ENCODE measurements around the gene GAL.

The GAL gene

GRCh38 chr11:68673991-68674390, 10.4 kb upstream of the GAL start:
- DNase-seq, result no peak
- Mint-ChIP-seq H3K27ac (no peak overlapping the region), H3K27me3 (ENCODE audit: low read depth, poor library complexity) (peaks cover 18% of the 10 kb centered on the region), H3K9me3 (no peaks in the 10 kb centered on the region), H3K36me3 (ENCODE audit: low read depth) (no peaks in the 10 kb centered on the region), H3K4me3 (no peak overlapping the region), H3K4me1 (peaks cover 4% of the 10 kb centered on the region)
- TF ChIP-seq CTCF (IDR thresholded peaks at IDR 0.05), result no peak

GRCh38 chr11:68674461-68674860, 9.9 kb upstream of the GAL start:
- Mint-ChIP-seq H3K36me3 (ENCODE audit: low read depth) (no peaks in the 10 kb centered on the region), H3K27ac (no peak overlapping the region), H3K4me3 (no peak overlapping the region), H3K4me1 (peaks cover 4% of the 10 kb centered on the region), H3K27me3 (ENCODE audit: low read depth, poor library complexity) (peaks cover 18% of the 10 kb centered on the region), H3K9me3 (no peaks in the 10 kb centered on the region)
- DNase-seq, result no peak
- TF ChIP-seq CTCF (IDR thresholded peaks at IDR 0.05), result no peak

- Mint-ChIP-seq H3K27ac (no peak overlapping the region), H3K4me1 (peaks cover 9% of the 10 kb centered on the region), H3K9me3 (no peaks in the 10 kb centered on the region), H3K27me3 (ENCODE audit: low read depth, poor library complexity) (peaks cover 33% of the 10 kb centered on the region), H3K36me3 (ENCODE audit: low read depth) (no peaks in the 10 kb centered on the region), H3K4me3 (no peak overlapping the region)
- no peak for DNase-seq
- no peak for TF ChIP-seq CTCF (IDR thresholded peaks at IDR 0.05)
These were observed 6.9 kb upstream of the GAL start for GRCh38 chr11:68677432-68677831.

GRCh38 chr11:68678031-68678441, 6.3 kb upstream of the GAL start:
- Mint-ChIP-seq H3K27ac (no peak overlapping the region), H3K36me3 (ENCODE audit: low read depth) (no peaks in the 10 kb centered on the region), H3K9me3 (no peaks in the 10 kb centered on the region), H3K4me3 (no peak overlapping the region), H3K4me1 (peaks cover 13% of the 10 kb centered on the region), H3K27me3 (ENCODE audit: low read depth, poor library complexity) (peaks cover 39% of the 10 kb centered on the region)
- DNase-seq, result no peak
- no peak for TF ChIP-seq CTCF (IDR thresholded peaks at IDR 0.05)

GRCh38 chr11:68680541-68681231, 3.7 kb upstream of the GAL start:
- Mint-ChIP-seq H3K4me1 (peaks cover 17% of the 10 kb centered on the region), H3K36me3 (ENCODE audit: low read depth) (no peaks in the 10 kb centered on the region), H3K4me3 (no peak overlapping the region), H3K27me3 (ENCODE audit: low read depth, poor library complexity) (peaks cover 63% of the 10 kb centered on the region), H3K27ac (no peak overlapping the region), H3K9me3 (no peaks in the 10 kb centered on the region)
- TF ChIP-seq CTCF (IDR thresholded peaks at IDR 0.05), result no peak
- DNase-seq, result no peak

- Mint-ChIP-seq H3K4me3 (no peak overlapping the region), H3K27me3 (ENCODE audit: low read depth, poor library complexity) (peaks cover 77% of the 10 kb centered on the region), H3K36me3 (ENCODE audit: low read depth) (no peaks in the 10 kb centered on the region), H3K27ac (no peak overlapping the region), H3K4me1 (peaks cover 30% of the 10 kb centered on the region), H3K9me3 (no peaks in the 10 kb centered on the region)
- no peak for DNase-seq
- TF ChIP-seq CTCF (IDR thresholded peaks at IDR 0.05), result no peak
These were observed 1.8 kb upstream of the GAL start for GRCh38 chr11:68682531-68682961.

Measured in nephron progenitor cell (in vitro differentiated cells).